HG03159 (cell line): ENCODE measurements around the gene AK5.

Source experiments
- ATAC-seq: cut with Tn5 transposase; IDR thresholded peaks from one replicate; pipeline ENCODE4 v1.9.1; 2021; ENCODE audit warnings: mild to moderate bottlenecking, moderate library complexity; ENCODE audit not compliant: unreplicated experiment

AK5 gene

GRCh38 chr1:77281491-77282186 lies at the start of gene AK5:
AK5 (plus strand) TSS chr1:77282019; CDS start chr1:77282314, 295 bp downstream.
- peak; percentile 48 for ATAC-seq

GRCh38 chr1:77232829-77233228 lies 49.0 kb upstream of the AK5 start:
- ATAC-seq = no peak

- no peak for ATAC-seq
These were observed 47.7 kb upstream of the AK5 start for GRCh38 chr1:77234096-77234495.

- no peak for ATAC-seq
These were observed 46.9 kb upstream of the AK5 start for GRCh38 chr1:77234943-77235342.

GRCh38 chr1:77238462-77238861 lies 43.4 kb upstream of the AK5 start:
- no peak for ATAC-seq

GRCh38 chr1:77239311-77239710 lies 42.5 kb upstream of the AK5 start:
- no peak for ATAC-seq

- no peak for ATAC-seq
These were observed 36.0 kb upstream of the AK5 start for GRCh38 chr1:77245830-77246229.

- ATAC-seq = no peak
These were observed 31.7 kb upstream of the AK5 start for GRCh38 chr1:77250126-77250525.

- ATAC-seq = no peak
These were observed 28.6 kb upstream of the AK5 start for GRCh38 chr1:77253211-77253610.

GRCh38 chr1:77263708-77264107 lies 18.1 kb upstream of the AK5 start:
- no peak for ATAC-seq

- ATAC-seq = no peak
These were observed 16.6 kb upstream of the AK5 start for GRCh38 chr1:77265180-77265579.

GRCh38 chr1:77267035-77267434 lies 14.8 kb upstream of the AK5 start:
- ATAC-seq = no peak

GRCh38 chr1:77271852-77272580 lies 9.8 kb upstream of the AK5 start:
- ATAC-seq = no peak

GRCh38 chr1:77273891-77274290 lies 7.9 kb upstream of the AK5 start:
- ATAC-seq = no peak

- ATAC-seq = no peak
These were observed 6.6 kb upstream of the AK5 start for GRCh38 chr1:77275194-77275593.

GRCh38 chr1:77276941-77277340 lies 4.9 kb upstream of the AK5 start:
- no peak for ATAC-seq

- no peak for ATAC-seq
These were observed 1.9 kb upstream of the AK5 start for GRCh38 chr1:77279929-77280328.

- ATAC-seq = no peak
These were observed 857 bp upstream of the AK5 start for GRCh38 chr1:77280962-77281361.

GRCh38 chr1:77282187-77282865 lies 507 bp downstream of the AK5 start:
- ATAC-seq = peak; percentile 40

GRCh38 chr1:77282866-77283539 lies 1.2 kb downstream of the AK5 start:
- ATAC-seq = peak; percentile 6

GRCh38 chr1:77283701-77284425 lies 2.0 kb downstream of the AK5 start:
- ATAC-seq = no peak
